ENCODE results near the gene RPRML. TPM values are rescaled to one million over a fixed set of nuclear protein-coding genes. Genes with fewer than 3 reads are reported as not detected.
"Not testable (repeated sequence)": the region's sequence is repeated elsewhere in the genome, so short reads cannot be mapped to it uniquely, and the experiment has no call there.

Gene RPRML
- not detected for total RNA-seq
- polyA plus RNA-seq: not detected
- long read RNA-seq, donor 1: 0 reads
- long read RNA-seq, donor 2: 0 reads
- long read RNA-seq, donor 3: 0 reads
- long read RNA-seq, donor 4: 0 reads

- WGBS: 2% methylated on average over 57 of the region's 57 CpGs
- Histone ChIP-seq H3K4me1 (ENCODE audit: control insufficient read depth, insufficient read depth, low read length) (no peaks in the 10 kb centered on the region), H3K9me3 (ENCODE audit: control insufficient read depth, low read length) (no peaks in the 10 kb centered on the region), H3K27ac (ENCODE audit: low read length) (no peak within 1 kb of the TSS), H3K27me3 (ENCODE audit: control insufficient read depth, insufficient read depth) (no peaks in the 10 kb centered on the region), H3K4me3 (ENCODE audit: low read length) (peak within 1 kb of the TSS; percentile 59)
- DNase-seq: peak; percentile 39 to 77 (median 75)
- ATAC-seq: peak; percentile 80
- intact Hi-C loops (cut with DNase I): no loop called here
These were observed at the start of gene RPRML for GRCh38 chr17:46979147-46979863. Gene RPRML, minus strand, starts transcription at chr17:46979253. Its CDS starts 246 bp downstream, at chr17:46979007.

GRCh38 chr17:47016966-47017365 is 37.9 kb upstream of the RPRML start:
- H3K9me3 ChIP-seq (ENCODE audit: control insufficient read depth, low read length); ATAC-seq; H3K27ac ChIP-seq (ENCODE audit: low read length); DNase-seq; H3K4me3 ChIP-seq (ENCODE audit: low read length); H3K27me3 ChIP-seq (ENCODE audit: control insufficient read depth, insufficient read depth); intact Hi-C loops (cut with DNase I); H3K4me1 ChIP-seq (ENCODE audit: control insufficient read depth, insufficient read depth, low read length): not testable (repeated sequence)
- WGBS: 98% methylated on average over 11 of the region's 15 CpGs

- H3K9me3 ChIP-seq (ENCODE audit: control insufficient read depth, low read length): no peaks in the 10 kb centered on the region
- no peaks in the 10 kb centered on the region for H3K27me3 ChIP-seq (ENCODE audit: control insufficient read depth, insufficient read depth)
- H3K4me1 ChIP-seq (ENCODE audit: control insufficient read depth, insufficient read depth, low read length): no peaks in the 10 kb centered on the region
- DNase-seq (no peak), ATAC-seq (no peak)
- WGBS: 79% methylated on average over 2 of the region's 2 CpGs
- intact Hi-C loops (cut with DNase I): no loop called here
- H3K4me3 ChIP-seq (ENCODE audit: low read length): no peak overlapping the region
- H3K27ac ChIP-seq (ENCODE audit: low read length): no peak overlapping the region
These were observed 34.3 kb upstream of the RPRML start for GRCh38 chr17:47013341-47013740.

GRCh38 chr17:47012457-47012856 is 33.4 kb upstream of the RPRML start:
- Histone ChIP-seq H3K4me3 (ENCODE audit: low read length) (no peak overlapping the region), H3K9me3 (ENCODE audit: control insufficient read depth, low read length) (no peaks in the 10 kb centered on the region), H3K27me3 (ENCODE audit: control insufficient read depth, insufficient read depth) (no peaks in the 10 kb centered on the region), H3K4me1 (ENCODE audit: control insufficient read depth, insufficient read depth, low read length) (no peaks in the 10 kb centered on the region), H3K27ac (ENCODE audit: low read length) (no peak overlapping the region)
- intact Hi-C loops (cut with DNase I): no loop called here
- no peak for DNase-seq
- ATAC-seq: no peak

- Histone ChIP-seq H3K27ac (ENCODE audit: low read length) (no peak overlapping the region), H3K4me3 (ENCODE audit: low read length) (no peak overlapping the region), H3K4me1 (ENCODE audit: control insufficient read depth, insufficient read depth, low read length) (no peaks in the 10 kb centered on the region), H3K9me3 (ENCODE audit: control insufficient read depth, low read length) (no peaks in the 10 kb centered on the region), H3K27me3 (ENCODE audit: control insufficient read depth, insufficient read depth) (no peaks in the 10 kb centered on the region)
- intact Hi-C loops (cut with DNase I): no loop called here
- 79% methylated on average over 14 of the region's 14 CpGs for WGBS
- DNase-seq (no peak), ATAC-seq (peak in 1 of 2 donors; percentile 47)
These were observed 30.9 kb upstream of the RPRML start for GRCh38 chr17:47009759-47010594.

GRCh38 chr17:47004906-47005305 is 25.9 kb upstream of the RPRML start:
- DNase-seq (no peak), ATAC-seq (no peak)
- no peak overlapping the region for H3K27ac ChIP-seq (ENCODE audit: low read length)
- no peak overlapping the region for H3K4me3 ChIP-seq (ENCODE audit: low read length)
- no peaks in the 10 kb centered on the region for H3K27me3 ChIP-seq (ENCODE audit: control insufficient read depth, insufficient read depth)
- intact Hi-C loops (cut with DNase I): loop anchor here in 1 of 4 donors (5.0 kb wide), 2 partner anchors 63 to 163 kb away; no protein-coding TSS in a partner anchor
- WGBS: 57% methylated on average over 1 of the region's 1 CpG
- no peaks in the 10 kb centered on the region for H3K9me3 ChIP-seq (ENCODE audit: control insufficient read depth, low read length)
- H3K4me1 ChIP-seq (ENCODE audit: control insufficient read depth, insufficient read depth, low read length): no peaks in the 10 kb centered on the region

GRCh38 chr17:47003864-47004263 is 24.8 kb upstream of the RPRML start:
- 89% methylated on average over 5 of the region's 5 CpGs for WGBS

GRCh38 chr17:46995841-46996571 is 17.0 kb upstream of the RPRML start:
- Histone ChIP-seq H3K4me3 (ENCODE audit: low read length) (no peak overlapping the region), H3K27ac (ENCODE audit: low read length) (no peak overlapping the region), H3K27me3 (ENCODE audit: control insufficient read depth, insufficient read depth) (no peaks in the 10 kb centered on the region), H3K4me1 (ENCODE audit: control insufficient read depth, insufficient read depth, low read length) (no peaks in the 10 kb centered on the region), H3K9me3 (ENCODE audit: control insufficient read depth, low read length) (no peaks in the 10 kb centered on the region)
- intact Hi-C loops (cut with DNase I): loop anchor here in 1 of 4 donors (5.0 kb wide), 1 partner anchor 54 kb away; no protein-coding TSS in a partner anchor
- ATAC-seq: no peak
- no peak for DNase-seq
- 68% methylated on average over 4 of the region's 4 CpGs for WGBS

More at GRCh38 chr17:47003864-47004263, 24.8 kb upstream of the RPRML start:
- ATAC-seq; H3K27ac ChIP-seq (ENCODE audit: low read length); H3K4me1 ChIP-seq (ENCODE audit: control insufficient read depth, insufficient read depth, low read length); H3K4me3 ChIP-seq (ENCODE audit: low read length); DNase-seq; H3K9me3 ChIP-seq (ENCODE audit: control insufficient read depth, low read length); H3K27me3 ChIP-seq (ENCODE audit: control insufficient read depth, insufficient read depth): not testable (repeated sequence)
- intact Hi-C loops (cut with DNase I): loop anchor here in 1 of 4 donors (5.0 kb wide), 2 partner anchors 62 to 162 kb away; no protein-coding TSS in a partner anchor

- Histone ChIP-seq H3K4me1 (ENCODE audit: control insufficient read depth, insufficient read depth, low read length) (no peaks in the 10 kb centered on the region), H3K9me3 (ENCODE audit: control insufficient read depth, low read length) (no peaks in the 10 kb centered on the region), H3K4me3 (ENCODE audit: low read length) (no peak overlapping the region), H3K27me3 (ENCODE audit: control insufficient read depth, insufficient read depth) (no peaks in the 10 kb centered on the region), H3K27ac (ENCODE audit: low read length) (no peak overlapping the region)
- WGBS: 80% methylated on average over 2 of the region's 2 CpGs
- ATAC-seq (no peak), DNase-seq (no peak)
- intact Hi-C loops (cut with DNase I): loop anchor here in 1 of 4 donors (5.0 kb wide), 1 partner anchor 53 kb away; no protein-coding TSS in a partner anchor
These were observed 15.9 kb upstream of the RPRML start for GRCh38 chr17:46994993-46995392.

- Histone ChIP-seq H3K4me3 (ENCODE audit: low read length) (no peak overlapping the region), H3K9me3 (ENCODE audit: control insufficient read depth, low read length) (no peaks in the 10 kb centered on the region), H3K4me1 (ENCODE audit: control insufficient read depth, insufficient read depth, low read length) (no peaks in the 10 kb centered on the region), H3K27ac (ENCODE audit: low read length) (no peak overlapping the region), H3K27me3 (ENCODE audit: control insufficient read depth, insufficient read depth) (no peaks in the 10 kb centered on the region)
- DNase-seq: no peak
- no peak for ATAC-seq
- 79% methylated on average over 1 of the region's 1 CpG for WGBS
- intact Hi-C loops (cut with DNase I): no loop called here
These were observed 12.6 kb upstream of the RPRML start for GRCh38 chr17:46991617-46992016.

Measured in right cardiac atrium (tissue), 5 donors.